Liver (tissue), 9 donors: ENCODE data around the gene WDR48. TPM values are rescaled to one million over a fixed set of nuclear protein-coding genes. Genes with fewer than 3 reads are reported as not detected.

Experiments
- DNase-seq: peaks from one replicate; pipeline ENCODE4 v3.0.0-alpha.2; 2017; ENCODE audit warnings: low spot score
- H3K27ac ChIP-seq, 2 donors: one replicate each; pipeline ENCODE4 v1.7.0; 2013; ENCODE audit warnings: inconsistent platforms in 2 of 2, low read length in 2 of 2, control low read depth in 1 of 2, low read depth in 1 of 2, mild to moderate bottlenecking in 1 of 2
- H3K27me3 ChIP-seq, 4 donors: one replicate each; pipeline versions ENCODE4 v1.6.1 to v1.7.0; 2013; ENCODE audit warnings: low read length in 3 of 4, inconsistent platforms in 1 of 4, mild to moderate bottlenecking in 1 of 4, moderate library complexity in 1 of 4; ENCODE audit not compliant: control insufficient read depth in 4 of 4, insufficient read depth in 4 of 4
- H3K36me3 ChIP-seq, 4 donors: one replicate each; pipeline versions ENCODE4 v1.6.1 to v1.7.0; 2013; ENCODE audit warnings: low read length in 3 of 4, mild to moderate bottlenecking in 3 of 4, low read depth in 1 of 4, moderate library complexity in 1 of 4; ENCODE audit not compliant: control insufficient read depth in 4 of 4, insufficient read depth in 3 of 4
- H3K4me1 ChIP-seq, 4 donors: one replicate each; pipeline versions ENCODE4 v1.6.1 to v1.7.0; 2013; ENCODE audit warnings: low read length in 3 of 4, mild to moderate bottlenecking in 3 of 4, moderate library complexity in 1 of 4; ENCODE audit not compliant: control insufficient read depth in 4 of 4, insufficient read depth in 4 of 4
- H3K4me3 ChIP-seq, 3 donors: one replicate each; pipeline versions ENCODE4 v1.6.1 to v1.7.0; 2013; ENCODE audit warnings: low read length in 3 of 3, control low read depth in 1 of 3, low read depth in 1 of 3, mild to moderate bottlenecking in 1 of 3
- H3K9ac ChIP-seq, 2 donors: one replicate each; pipeline ENCODE4 v1.7.0; 2013; ENCODE audit warnings: low read length in 2 of 2, mild to moderate bottlenecking in 2 of 2, moderate library complexity in 2 of 2, control low read depth in 1 of 2, low read depth in 1 of 2
- H3K9me3 ChIP-seq, 4 donors: one replicate each; pipeline versions ENCODE4 v1.6.1 to v1.7.0; 2013; ENCODE audit warnings: low read length in 3 of 4; ENCODE audit not compliant: control insufficient read depth in 4 of 4
- EGR1 ChIP-seq, 2 donors: IDR thresholded peaks; 2 replicates each; pipeline ENCODE4 v1.6.1; 2016 to 2018; ENCODE audit warnings: antibody characterized with exemption in 2 of 2, low read depth in 2 of 2
- FOXA1 ChIP-seq: IDR thresholded peaks from 2 replicates; pipeline ENCODE4 v1.6.1; 2016; ENCODE audit warnings: antibody characterized with exemption
- FOXA2 ChIP-seq: IDR thresholded peaks from 2 replicates; pipeline ENCODE4 v1.6.1; 2016; ENCODE audit warnings: antibody characterized with exemption
- GABPA ChIP-seq, 2 donors: IDR thresholded peaks in 1 of 2; conservative IDR thresholded peaks in 1 of 2; 2 replicates each; pipeline ENCODE4 v1.6.1; 2016; ENCODE audit warnings: antibody characterized with exemption in 2 of 2, mild to moderate bottlenecking in 1 of 2, moderate library complexity in 1 of 2
- HNF4A ChIP-seq, 2 donors: conservative IDR thresholded peaks; 2 replicates each; pipeline ENCODE4 v1.6.1; 2016; ENCODE audit warnings: antibody characterized with exemption in 2 of 2, mild to moderate bottlenecking in 2 of 2
- HNF4G ChIP-seq: IDR thresholded peaks from 2 replicates; pipeline ENCODE4 v1.6.1; 2016; ENCODE audit warnings: antibody characterized with exemption
- JUND ChIP-seq, 2 donors: IDR thresholded peaks; 2 replicates each; pipeline ENCODE4 v1.6.1; 2016; ENCODE audit warnings: antibody characterized with exemption in 2 of 2
- NR2F2 ChIP-seq: IDR thresholded peaks from 2 replicates; pipeline ENCODE4 v1.6.1; 2016; ENCODE audit warnings: antibody characterized with exemption
- RAD21 ChIP-seq, 2 donors: IDR thresholded peaks; 2 replicates each; pipeline ENCODE4 v1.6.1; 2016; ENCODE audit warnings: antibody characterized with exemption in 2 of 2, mild to moderate bottlenecking in 2 of 2
- RXRA ChIP-seq, 2 donors: IDR thresholded peaks; 2 replicates each; pipeline ENCODE4 v1.6.1; 2017 to 2018; ENCODE audit warnings: antibody characterized with exemption in 2 of 2, mild to moderate bottlenecking in 1 of 2
- SP1 ChIP-seq: IDR thresholded peaks from 2 replicates; pipeline ENCODE4 v1.6.1; 2018; ENCODE audit warnings: antibody characterized with exemption, mild to moderate bottlenecking
- TAF1 ChIP-seq: conservative IDR thresholded peaks from 2 replicates; pipeline ENCODE4 v1.6.1; 2016; ENCODE audit warnings: antibody characterized with exemption, mild to moderate bottlenecking
- YY1 ChIP-seq: IDR thresholded peaks from 2 replicates; pipeline ENCODE4 v1.6.1; 2016; ENCODE audit warnings: antibody characterized with exemption, mild to moderate bottlenecking
- WGBS: extraction: QIAGEN DNeasy Blood & Tissue Kit; methylation state at CpG from one replicate; pipeline ENCODE4 v1.1.7; 2013; 5-methylcytosine and 5-hydroxymethylcytosine counted together
- polyA plus RNA-seq, 2 donors: library from polyadenylated mRNA; stranded (reverse) in 1 of 2; unstranded in 1 of 2; fragments of 200-250 nt in 1 of 2; fragments of >200 nt in 1 of 2; fragmentation: Nextera tagmentation in 1 of 2; extraction: Ambion mirVana in 1 of 2; gene quantifications; one replicate each; pipeline versions ENCODE4 v1.2.1 to v1.2.3, GENCODE V29; 2013 to 2015
- total RNA-seq, 2 donors: library from RNA; depleted of rRNA; stranded (reverse); fragments of >200 nt; gene quantifications; one replicate each; pipeline ENCODE4 v1.2.3, GENCODE V29; 2014
- TF ChIP-seq, protein P1 (sequence below): fragments of 150-350 bp; IDR thresholded peaks from 2 replicates; pipeline ENCODE4 v1.5.1; 2017; ENCODE audit warnings: improper control_type of control experiment, low read depth, low read length; ENCODE audit not compliant: missing input control
- TF ChIP-seq, protein P2 (sequence below): IDR thresholded peaks from 2 replicates; pipeline ENCODE4 v1.6.1; 2016; ENCODE audit warnings: antibody characterized with exemption
- TF ChIP-seq, protein P3 (sequence below): IDR thresholded peaks from 2 replicates; pipeline ENCODE4 v1.6.1; 2016; ENCODE audit warnings: antibody characterized with exemption
- donor health status: healthy.
- donor health status: healthy.
- donor health status: healthy.
- donor health status: healthy.
- donor health status: healthy.

Gene WDR48
- total and polyA plus RNA-seq, 4 donors, result 8.0 to 24.9 (median 16.5) TPM

DNA sequence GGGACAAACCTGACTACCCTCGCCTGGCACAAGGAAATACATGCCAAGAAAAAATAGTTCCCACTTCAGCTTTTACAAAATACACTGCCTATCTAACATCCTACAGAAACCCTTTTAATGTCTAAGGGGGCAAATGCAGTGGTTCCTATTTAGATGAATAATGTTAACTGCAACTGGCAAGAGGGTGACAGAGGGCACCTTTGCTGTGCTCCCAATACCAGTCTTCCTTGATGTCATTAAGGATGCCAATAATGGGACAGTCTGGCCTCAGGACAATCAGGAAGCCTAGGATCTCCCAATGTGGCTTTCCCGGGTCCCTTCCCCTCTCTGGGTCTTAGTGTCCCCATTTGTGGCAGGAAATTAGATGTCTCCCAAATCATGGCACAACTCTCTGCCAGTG is 87.6 kb downstream of the WDR48 start:
- DNase-seq, result no peak
- peaks cover 15 to 40% (median 32%) of the 10 kb centered on the region in 4 donors for H3K36me3 ChIP-seq
- no peaks in the 10 kb centered on the region for H3K9me3 ChIP-seq
- H3K9ac ChIP-seq, result no peak overlapping the region
- H3K4me1 ChIP-seq, result peaks cover 3 to 20% (median 13%) of the 10 kb centered on the region in 4 donors
- H3K27me3 ChIP-seq, result no peaks in the 10 kb centered on the region
- WGBS, result 90% methylated on average over 2 of the region's 2 CpGs
- TF ChIP-seq HNF4G, result no peak
- no peak for TF ChIP-seq SP1
- TF ChIP-seq, protein P1, sequence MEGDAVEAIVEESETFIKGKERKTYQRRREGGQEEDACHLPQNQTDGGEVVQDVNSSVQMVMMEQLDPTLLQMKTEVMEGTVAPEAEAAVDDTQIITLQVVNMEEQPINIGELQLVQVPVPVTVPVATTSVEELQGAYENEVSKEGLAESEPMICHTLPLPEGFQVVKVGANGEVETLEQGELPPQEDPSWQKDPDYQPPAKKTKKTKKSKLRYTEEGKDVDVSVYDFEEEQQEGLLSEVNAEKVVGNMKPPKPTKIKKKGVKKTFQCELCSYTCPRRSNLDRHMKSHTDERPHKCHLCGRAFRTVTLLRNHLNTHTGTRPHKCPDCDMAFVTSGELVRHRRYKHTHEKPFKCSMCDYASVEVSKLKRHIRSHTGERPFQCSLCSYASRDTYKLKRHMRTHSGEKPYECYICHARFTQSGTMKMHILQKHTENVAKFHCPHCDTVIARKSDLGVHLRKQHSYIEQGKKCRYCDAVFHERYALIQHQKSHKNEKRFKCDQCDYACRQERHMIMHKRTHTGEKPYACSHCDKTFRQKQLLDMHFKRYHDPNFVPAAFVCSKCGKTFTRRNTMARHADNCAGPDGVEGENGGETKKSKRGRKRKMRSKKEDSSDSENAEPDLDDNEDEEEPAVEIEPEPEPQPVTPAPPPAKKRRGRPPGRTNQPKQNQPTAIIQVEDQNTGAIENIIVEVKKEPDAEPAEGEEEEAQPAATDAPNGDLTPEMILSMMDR, result no peak
- TF ChIP-seq, protein P2, sequence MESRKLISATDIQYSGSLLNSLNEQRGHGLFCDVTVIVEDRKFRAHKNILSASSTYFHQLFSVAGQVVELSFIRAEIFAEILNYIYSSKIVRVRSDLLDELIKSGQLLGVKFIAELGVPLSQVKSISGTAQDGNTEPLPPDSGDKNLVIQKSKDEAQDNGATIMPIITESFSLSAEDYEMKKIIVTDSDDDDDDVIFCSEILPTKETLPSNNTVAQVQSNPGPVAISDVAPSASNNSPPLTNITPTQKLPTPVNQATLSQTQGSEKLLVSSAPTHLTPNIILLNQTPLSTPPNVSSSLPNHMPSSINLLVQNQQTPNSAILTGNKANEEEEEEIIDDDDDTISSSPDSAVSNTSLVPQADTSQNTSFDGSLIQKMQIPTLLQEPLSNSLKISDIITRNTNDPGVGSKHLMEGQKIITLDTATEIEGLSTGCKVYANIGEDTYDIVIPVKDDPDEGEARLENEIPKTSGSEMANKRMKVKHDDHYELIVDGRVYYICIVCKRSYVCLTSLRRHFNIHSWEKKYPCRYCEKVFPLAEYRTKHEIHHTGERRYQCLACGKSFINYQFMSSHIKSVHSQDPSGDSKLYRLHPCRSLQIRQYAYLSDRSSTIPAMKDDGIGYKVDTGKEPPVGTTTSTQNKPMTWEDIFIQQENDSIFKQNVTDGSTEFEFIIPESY, result no peak
- no peak for TF ChIP-seq FOXA1
- no peak for TF ChIP-seq FOXA2
- TF ChIP-seq EGR1 (IDR thresholded peaks at IDR 0.05; ENCODE audit: low read depth in 2 of 2), result no peak
- no peak for TF ChIP-seq JUND (IDR thresholded peaks at IDR 0.05)
- TF ChIP-seq YY1, result no peak
- no peak for TF ChIP-seq NR2F2
- no peak for TF ChIP-seq TAF1
- TF ChIP-seq HNF4A (conservative IDR thresholded peaks at IDR 0.05), result no peak
- TF ChIP-seq GABPA (IDR thresholded peaks at IDR 0.05 in 1 of 2, conservative IDR thresholded peaks at IDR 0.05 in 1 of 2), result no peak
- TF ChIP-seq RAD21 (IDR thresholded peaks at IDR 0.05), result no peak
- H3K4me3 ChIP-seq, result no peak overlapping the region
- H3K27ac ChIP-seq, result no peak overlapping the region

DNA sequence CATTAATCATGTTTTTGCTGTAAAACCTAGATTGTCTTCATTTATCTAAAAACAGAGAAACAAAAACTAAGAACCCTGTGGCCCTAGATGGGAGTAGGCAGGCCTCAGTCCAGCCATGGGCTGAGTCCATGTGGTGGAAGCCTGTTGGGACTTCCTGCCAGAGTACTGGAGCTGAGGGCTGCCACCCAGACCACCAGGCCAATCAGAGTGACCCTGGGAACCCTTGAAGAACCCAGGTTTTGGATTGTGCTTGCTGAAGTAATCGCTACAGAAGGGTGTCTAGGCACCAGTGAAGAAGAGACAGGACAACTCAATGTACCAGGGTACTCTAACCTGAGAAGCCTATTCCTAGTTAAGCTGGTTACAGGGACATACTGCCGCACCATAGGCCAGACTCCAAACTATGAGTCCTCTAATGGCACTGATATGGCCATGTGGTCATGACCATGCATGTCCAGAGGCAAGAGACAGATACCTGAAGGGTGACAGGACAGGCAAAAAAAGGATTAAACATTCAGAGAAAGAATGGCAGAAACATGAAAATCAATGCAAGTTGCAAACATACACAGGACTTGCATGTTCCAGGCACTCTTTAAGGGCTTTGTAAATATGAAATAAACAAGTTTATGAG is 88.6 kb downstream of the WDR48 start:
- DNase-seq, result no peak
- H3K27me3 ChIP-seq, result no peaks in the 10 kb centered on the region
- H3K9ac ChIP-seq, result no peak overlapping the region
- TF ChIP-seq RXRA (IDR thresholded peaks at IDR 0.05) (no peak), FOXA2 (no peak), TAF1 (no peak), RAD21 (IDR thresholded peaks at IDR 0.05) (no peak), NR2F2 (no peak), SP1 (no peak), FOXA1 (no peak), HNF4A (conservative IDR thresholded peaks at IDR 0.05) (no peak), GABPA (IDR thresholded peaks at IDR 0.05 in 1 of 2, conservative IDR thresholded peaks at IDR 0.05 in 1 of 2) (no peak), EGR1 (IDR thresholded peaks at IDR 0.05; ENCODE audit: low read depth in 2 of 2) (no peak), HNF4G (no peak)
- TF ChIP-seq, protein P3, sequence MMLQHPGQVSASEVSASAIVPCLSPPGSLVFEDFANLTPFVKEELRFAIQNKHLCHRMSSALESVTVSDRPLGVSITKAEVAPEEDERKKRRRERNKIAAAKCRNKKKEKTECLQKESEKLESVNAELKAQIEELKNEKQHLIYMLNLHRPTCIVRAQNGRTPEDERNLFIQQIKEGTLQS, result no peak
- TF ChIP-seq, protein P2, result no peak
- H3K36me3 ChIP-seq, result peaks cover 22 to 50% (median 42%) of the 10 kb centered on the region in 4 donors
- H3K4me3 ChIP-seq, result no peak overlapping the region
- no peak overlapping the region for H3K27ac ChIP-seq
- H3K4me1 ChIP-seq, result peaks cover 3 to 20% (median 13%) of the 10 kb centered on the region in 4 donors
- WGBS, result 97% methylated on average over 2 of the region's 2 CpGs
- no peaks in the 10 kb centered on the region for H3K9me3 ChIP-seq
